ENCODE data around the gene SLAMF9.
A peak's percentile ranks its signal among the peaks of the same experiment; 100 is the strongest.

SLAMF9 gene

DNA sequence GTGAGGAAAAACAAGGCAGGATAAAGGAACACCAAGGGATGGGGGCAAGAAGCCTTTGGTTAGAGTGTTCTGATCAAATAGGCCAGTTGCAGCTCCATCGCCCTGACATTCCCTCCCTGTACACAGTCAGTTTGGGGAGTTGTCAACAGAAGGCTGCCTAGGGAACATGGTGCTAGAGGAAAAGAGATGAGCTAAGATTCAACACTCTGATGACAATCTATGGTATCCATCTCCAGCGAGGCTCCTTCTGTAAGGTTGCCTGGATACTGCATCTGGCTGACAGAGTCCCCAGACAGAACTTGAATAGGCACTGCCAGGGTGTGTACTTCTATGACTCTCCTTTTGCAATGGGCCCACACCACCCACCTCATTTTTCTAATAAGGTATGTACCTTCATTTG lies 11.2 kb upstream of the SLAMF9 start:
- Histone ChIP-seq H3K79me2 (ENCODE audit: low read length) (no peaks in the 10 kb centered on the region), H2AFZ (ENCODE audit: low read depth, low read length) (no peak overlapping the region), H3K27ac (ENCODE audit: low read length) (no peak overlapping the region), H3K4me3 (ENCODE audit: low read length) (no peak overlapping the region), H3K27me3 (ENCODE audit: low read depth, low read length) (peaks cover 7% of the 10 kb centered on the region; the same call in 1 of the 2 replicates), H3K9ac (ENCODE audit: low read length) (no peak overlapping the region), H3K36me3 (replicated peaks; ENCODE audit: low read depth, low read length) (peaks cover 3% of the 10 kb centered on the region), H3K4me1 (ENCODE audit: low read length) (peaks cover 52% of the 10 kb centered on the region), H4K20me1 (ENCODE audit: insufficient read depth, low read length) (no peaks in the 10 kb centered on the region), H3K9me3 (ENCODE audit: insufficient read depth, low read length) (no peaks in the 10 kb centered on the region), H3K4me2 (ENCODE audit: low read length) (no peak overlapping the region)
- TF ChIP-seq, protein P1, sequence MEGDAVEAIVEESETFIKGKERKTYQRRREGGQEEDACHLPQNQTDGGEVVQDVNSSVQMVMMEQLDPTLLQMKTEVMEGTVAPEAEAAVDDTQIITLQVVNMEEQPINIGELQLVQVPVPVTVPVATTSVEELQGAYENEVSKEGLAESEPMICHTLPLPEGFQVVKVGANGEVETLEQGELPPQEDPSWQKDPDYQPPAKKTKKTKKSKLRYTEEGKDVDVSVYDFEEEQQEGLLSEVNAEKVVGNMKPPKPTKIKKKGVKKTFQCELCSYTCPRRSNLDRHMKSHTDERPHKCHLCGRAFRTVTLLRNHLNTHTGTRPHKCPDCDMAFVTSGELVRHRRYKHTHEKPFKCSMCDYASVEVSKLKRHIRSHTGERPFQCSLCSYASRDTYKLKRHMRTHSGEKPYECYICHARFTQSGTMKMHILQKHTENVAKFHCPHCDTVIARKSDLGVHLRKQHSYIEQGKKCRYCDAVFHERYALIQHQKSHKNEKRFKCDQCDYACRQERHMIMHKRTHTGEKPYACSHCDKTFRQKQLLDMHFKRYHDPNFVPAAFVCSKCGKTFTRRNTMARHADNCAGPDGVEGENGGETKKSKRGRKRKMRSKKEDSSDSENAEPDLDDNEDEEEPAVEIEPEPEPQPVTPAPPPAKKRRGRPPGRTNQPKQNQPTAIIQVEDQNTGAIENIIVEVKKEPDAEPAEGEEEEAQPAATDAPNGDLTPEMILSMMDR (IDR thresholded peaks at IDR 0.05; ENCODE audit: low read depth, low read length): no peak
- TF ChIP-seq EZH2phosphoT487 (IDR thresholded peaks at IDR 0.05; ENCODE audit: low read depth): no peak

DNA sequence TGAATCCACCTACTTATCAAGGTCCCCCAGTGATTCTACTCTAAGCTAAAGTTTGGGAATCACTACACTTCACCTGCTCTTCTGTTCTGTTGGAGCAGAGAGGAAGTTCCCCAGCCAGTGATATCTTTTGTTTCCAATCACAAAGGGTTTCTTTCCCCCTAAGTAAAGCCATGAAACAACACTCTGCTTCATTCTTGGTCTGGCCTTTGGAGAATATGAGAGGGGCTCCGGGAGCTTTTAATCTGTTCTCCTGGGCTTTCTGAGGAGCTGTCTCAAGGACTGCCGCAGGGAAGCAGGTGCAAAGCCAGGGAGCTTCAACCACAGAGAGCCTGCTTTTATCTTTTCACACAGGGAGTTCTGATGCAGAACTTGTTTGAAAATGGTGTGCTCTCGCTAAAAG lies 10.1 kb upstream of the SLAMF9 start:
- no peaks in the 10 kb centered on the region for H3K79me2 ChIP-seq (ENCODE audit: low read length)
- no peak overlapping the region for H3K4me2 ChIP-seq (ENCODE audit: low read length)
- no peak overlapping the region for H3K27ac ChIP-seq (ENCODE audit: low read length)
- peaks cover 3% of the 10 kb centered on the region for H3K36me3 ChIP-seq (replicated peaks; ENCODE audit: low read depth, low read length)
- TF ChIP-seq, protein P1 (IDR thresholded peaks at IDR 0.05; ENCODE audit: low read depth, low read length): no peak
- TF ChIP-seq EZH2phosphoT487 (IDR thresholded peaks at IDR 0.05; ENCODE audit: low read depth): no peak
- H3K4me3 ChIP-seq (ENCODE audit: low read length): no peak overlapping the region
- H4K20me1 ChIP-seq (ENCODE audit: insufficient read depth, low read length): no peaks in the 10 kb centered on the region
- peaks cover 7% of the 10 kb centered on the region; the same call in 1 of the 2 replicates for H3K27me3 ChIP-seq (ENCODE audit: low read depth, low read length)
- peaks cover 51% of the 10 kb centered on the region for H3K4me1 ChIP-seq (ENCODE audit: low read length)
- no peak overlapping the region for H3K9ac ChIP-seq (ENCODE audit: low read length)
- H2AFZ ChIP-seq (ENCODE audit: low read depth, low read length): no peak overlapping the region
- no peaks in the 10 kb centered on the region for H3K9me3 ChIP-seq (ENCODE audit: insufficient read depth, low read length)

DNA sequence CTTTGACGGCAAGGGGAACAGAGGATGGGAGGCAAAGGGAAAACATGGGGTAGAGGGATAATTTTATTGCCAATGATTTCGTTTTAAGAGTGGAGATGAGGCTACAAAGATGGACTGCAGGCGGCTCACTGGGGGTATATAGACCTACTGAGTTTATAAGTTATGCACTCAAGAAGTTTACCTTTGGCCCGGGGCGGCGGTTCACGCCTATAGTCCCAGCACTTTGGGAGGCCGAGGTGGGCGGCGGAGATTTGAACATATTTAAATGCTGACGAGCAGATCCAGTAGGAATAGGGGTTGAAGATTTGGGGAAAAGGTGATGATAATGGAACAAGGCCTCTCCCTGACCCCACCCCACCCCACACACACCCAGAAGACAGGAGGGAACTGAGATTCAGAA lies 8.1 kb upstream of the SLAMF9 start:
- Histone ChIP-seq H3K27ac (ENCODE audit: low read length) (no peak overlapping the region), H3K4me1 (ENCODE audit: low read length) (peaks cover 55% of the 10 kb centered on the region), H3K79me2 (ENCODE audit: low read length) (no peaks in the 10 kb centered on the region), H2AFZ (ENCODE audit: low read depth, low read length) (no peak overlapping the region), H3K9ac (ENCODE audit: low read length) (no peak overlapping the region), H3K27me3 (ENCODE audit: low read depth, low read length) (peaks cover 7% of the 10 kb centered on the region; the same call in 1 of the 2 replicates), H3K36me3 (replicated peaks; ENCODE audit: low read depth, low read length) (no peaks in the 10 kb centered on the region), H4K20me1 (ENCODE audit: insufficient read depth, low read length) (no peaks in the 10 kb centered on the region), H3K4me2 (ENCODE audit: low read length) (no peak overlapping the region), H3K4me3 (ENCODE audit: low read length) (no peak overlapping the region), H3K9me3 (ENCODE audit: insufficient read depth, low read length) (no peaks in the 10 kb centered on the region)
- no peak for TF ChIP-seq EZH2phosphoT487 (IDR thresholded peaks at IDR 0.05; ENCODE audit: low read depth)
- TF ChIP-seq, protein P1 (IDR thresholded peaks at IDR 0.05; ENCODE audit: low read depth, low read length): no peak

DNA sequence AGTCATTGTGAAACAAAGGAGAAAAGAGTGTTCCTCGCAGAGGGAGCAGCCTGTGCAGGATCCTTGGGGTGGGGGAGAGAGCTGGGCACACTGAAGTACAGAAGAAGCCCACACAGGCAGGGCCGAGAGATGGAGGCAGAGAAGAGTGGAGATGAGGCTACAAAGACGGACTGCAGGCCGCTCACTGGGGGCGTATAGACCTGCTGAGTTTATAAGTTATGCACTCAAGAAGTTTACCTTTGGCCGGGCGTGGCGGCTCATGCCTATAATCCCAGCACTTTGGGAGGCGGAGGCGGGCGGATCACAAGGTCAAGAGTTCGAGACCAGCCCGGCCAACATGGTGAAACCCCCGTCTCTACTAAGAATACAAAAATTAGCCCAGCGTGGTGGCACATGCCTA lies 7.6 kb upstream of the SLAMF9 start:
- no peak for TF ChIP-seq EZH2phosphoT487 (IDR thresholded peaks at IDR 0.05; ENCODE audit: low read depth)
- TF ChIP-seq, protein P1 (IDR thresholded peaks at IDR 0.05; ENCODE audit: low read depth, low read length): no peak
- Histone ChIP-seq H4K20me1 (ENCODE audit: insufficient read depth, low read length) (no peaks in the 10 kb centered on the region), H2AFZ (ENCODE audit: low read depth, low read length) (no peak overlapping the region), H3K36me3 (replicated peaks; ENCODE audit: low read depth, low read length) (no peaks in the 10 kb centered on the region), H3K27me3 (ENCODE audit: low read depth, low read length) (peaks cover 7% of the 10 kb centered on the region; the same call in 1 of the 2 replicates), H3K4me1 (ENCODE audit: low read length) (peaks cover 53% of the 10 kb centered on the region), H3K9ac (ENCODE audit: low read length) (no peak overlapping the region), H3K9me3 (ENCODE audit: insufficient read depth, low read length) (no peaks in the 10 kb centered on the region), H3K4me3 (ENCODE audit: low read length) (no peak overlapping the region), H3K27ac (ENCODE audit: low read length) (no peak overlapping the region; the same call in 1 of the 2 replicates), H3K4me2 (ENCODE audit: low read length) (peak overlapping the region; percentile 2; the same call in 1 of the 2 replicates), H3K79me2 (ENCODE audit: low read length) (no peaks in the 10 kb centered on the region)

All from OCI-LY3 (cell line).